Endodermal cell (in vitro differentiated cells): ENCODE results near the gene RERE. TPM values are rescaled to one million over a fixed set of nuclear protein-coding genes. Genes with fewer than 3 reads are reported as not detected.

ENCODE experiments used
- DNase-seq: peaks from one replicate; pipeline ENCODE4 v3.0.0-alpha.2; 2017
- H3K27ac ChIP-seq: 2 replicates; pipeline ENCODE4 v1.5.1; 2013; ENCODE audit warnings: mild to moderate bottlenecking, low read depth, low read length, moderate library complexity
- H3K27me3 ChIP-seq: 2 replicates; pipeline ENCODE4 v1.6.1; 2013; ENCODE audit warnings: mild to moderate bottlenecking, low read length, moderate library complexity; ENCODE audit not compliant: insufficient read depth, control insufficient read depth, poor library complexity, severe bottlenecking
- H3K36me3 ChIP-seq: 2 replicates; pipeline ENCODE4 v1.7.0; 2013; ENCODE audit warnings: mild to moderate bottlenecking, low read length, moderate library complexity; ENCODE audit not compliant: control insufficient read depth, insufficient read depth
- H3K4me1 ChIP-seq: one replicate; pipeline ENCODE4 v1.7.0; 2013; ENCODE audit warnings: low read length; ENCODE audit not compliant: control insufficient read depth, insufficient read depth
- H3K4me3 ChIP-seq: 2 replicates; pipeline ENCODE4 v1.5.1; 2013; ENCODE audit warnings: mild to moderate bottlenecking, low read length, moderate library complexity
- H3K9ac ChIP-seq: 2 replicates; pipeline ENCODE4 v1.6.1; 2013; ENCODE audit warnings: mild to moderate bottlenecking, low read length, moderate library complexity; ENCODE audit not compliant: poor library complexity, severe bottlenecking; ENCODE audit errors: extremely low read depth
- H3K9me3 ChIP-seq: 2 replicates; pipeline ENCODE4 v1.6.1; 2013; ENCODE audit warnings: mild to moderate bottlenecking, low read length, moderate library complexity; ENCODE audit not compliant: control insufficient read depth
- H3K27ac Mint-ChIP-seq: 2 replicates; pipeline ENCODE4 v1.8.0; 2020; ENCODE audit warnings: mixed read lengths
- H3K27me3 Mint-ChIP-seq: 2 replicates; pipeline ENCODE4 v1.8.0; 2021; ENCODE audit warnings: mild to moderate bottlenecking, mixed read lengths; ENCODE audit not compliant: insufficient read depth
- H3K36me3 Mint-ChIP-seq: 2 replicates; pipeline ENCODE4 v1.8.0; 2020; ENCODE audit warnings: low read depth, mixed read lengths
- H3K4me1 Mint-ChIP-seq: 2 replicates; pipeline ENCODE4 v1.8.0; 2020; ENCODE audit warnings: mixed read lengths
- H3K4me3 Mint-ChIP-seq: 2 replicates; pipeline ENCODE4 v1.8.0; 2020; ENCODE audit warnings: mild to moderate bottlenecking, moderate library complexity, mixed read lengths
- H3K9me3 Mint-ChIP-seq: 2 replicates; pipeline ENCODE4 v1.8.0; 2020; ENCODE audit warnings: mild to moderate bottlenecking, mixed read lengths
- whole genome bisulfite sequencing, 2 experiments: methylation state at CpG; one replicate each; pipeline versions ENCODE4 v1.1.5 to v1.1.7; 2013; ENCODE audit warnings: missing lambda C conversion rate in 2 of 2, mixed read lengths in 1 of 2; ENCODE audit not compliant: insufficient coverage in 1 of 2, insufficient read length in 1 of 2; 5-methylcytosine and 5-hydroxymethylcytosine counted together
- total RNA-seq, 2 donors: library from RNA; stranded (reverse); fragmentation: NEBNext Ultra II Directional in 1 of 2; extraction: Animal tissue kit (Norgen Biotek cat#: 25700) in 1 of 2; gene quantifications; 2 replicates in 1 of 2; 3 replicates in 1 of 2; pipeline ENCODE4 v1.2.1, GENCODE V29; 2021
- TF ChIP-seq, protein P1 (sequence below): fragments of 200-600 bp; sonication (generic); conservative IDR thresholded peaks from 2 replicates; pipeline ENCODE4 v1.5.0; 2021; ENCODE audit warnings: antibody characterized with exemption, mild to moderate bottlenecking

RERE gene
- total RNA-seq, 2 donors from 2014 or later = 159 to 179 TPM

DNA sequence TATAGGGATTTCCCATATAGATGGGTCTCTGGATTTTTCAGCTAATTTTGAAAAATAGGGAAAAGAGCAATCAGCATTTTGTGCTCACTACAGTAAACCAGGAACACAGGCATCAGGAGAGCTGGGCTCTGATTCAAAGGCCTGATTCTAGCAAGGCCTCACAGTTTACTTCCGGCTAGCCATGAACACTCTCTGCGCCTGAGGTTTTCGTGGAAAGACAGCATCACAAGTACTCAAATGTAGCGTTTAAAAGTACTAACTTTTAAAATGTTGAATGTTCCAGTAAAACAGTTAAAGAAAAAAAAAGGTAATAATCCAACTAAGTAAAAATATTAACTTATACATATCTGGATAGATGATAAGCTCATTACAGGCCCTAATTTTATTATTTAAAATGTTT, 379.0 kb downstream of the RERE start:
- Mint-ChIP-seq H3K4me1 (peaks cover 36% of the 10 kb centered on the region), H3K36me3 (peaks cover 23% of the 10 kb centered on the region), H3K4me3 (peak overlapping the region; percentile 27), H3K27me3 (no peaks in the 10 kb centered on the region), H3K27ac (peak overlapping the region; percentile 83), H3K9me3 (peaks cover 1% of the 10 kb centered on the region)
- Histone ChIP-seq H3K9me3 (peaks cover 9% of the 10 kb centered on the region), H3K4me3 (peak overlapping the region; percentile 56), H3K27me3 (no peaks in the 10 kb centered on the region), H3K27ac (peak overlapping the region; percentile 86), H3K4me1 (peaks cover 12% of the 10 kb centered on the region), H3K9ac (peak overlapping the region; percentile 47), H3K36me3 (peaks cover 13% of the 10 kb centered on the region)
- 94% methylated on average over 4 of the region's 4 CpGs; no CpG with 5 or more reads in 1 of the 2 experiments for WGBS, 2 experiments
- TF ChIP-seq, protein P1, sequence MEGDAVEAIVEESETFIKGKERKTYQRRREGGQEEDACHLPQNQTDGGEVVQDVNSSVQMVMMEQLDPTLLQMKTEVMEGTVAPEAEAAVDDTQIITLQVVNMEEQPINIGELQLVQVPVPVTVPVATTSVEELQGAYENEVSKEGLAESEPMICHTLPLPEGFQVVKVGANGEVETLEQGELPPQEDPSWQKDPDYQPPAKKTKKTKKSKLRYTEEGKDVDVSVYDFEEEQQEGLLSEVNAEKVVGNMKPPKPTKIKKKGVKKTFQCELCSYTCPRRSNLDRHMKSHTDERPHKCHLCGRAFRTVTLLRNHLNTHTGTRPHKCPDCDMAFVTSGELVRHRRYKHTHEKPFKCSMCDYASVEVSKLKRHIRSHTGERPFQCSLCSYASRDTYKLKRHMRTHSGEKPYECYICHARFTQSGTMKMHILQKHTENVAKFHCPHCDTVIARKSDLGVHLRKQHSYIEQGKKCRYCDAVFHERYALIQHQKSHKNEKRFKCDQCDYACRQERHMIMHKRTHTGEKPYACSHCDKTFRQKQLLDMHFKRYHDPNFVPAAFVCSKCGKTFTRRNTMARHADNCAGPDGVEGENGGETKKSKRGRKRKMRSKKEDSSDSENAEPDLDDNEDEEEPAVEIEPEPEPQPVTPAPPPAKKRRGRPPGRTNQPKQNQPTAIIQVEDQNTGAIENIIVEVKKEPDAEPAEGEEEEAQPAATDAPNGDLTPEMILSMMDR = no peak
- no peak for DNase-seq

- H3K36me3 ChIP-seq = peaks cover 15% of the 10 kb centered on the region
- no peak overlapping the region for H3K9ac ChIP-seq
- H3K9me3 ChIP-seq = peaks cover 2% of the 10 kb centered on the region
- H3K36me3 Mint-ChIP-seq = peaks cover 17% of the 10 kb centered on the region
- H3K4me1 ChIP-seq = peaks cover 12% of the 10 kb centered on the region
- 80 to 95% methylated on average over 2 to 4 of the region's 4 CpGs for WGBS, 2 experiments
- H3K27me3 ChIP-seq = no peaks in the 10 kb centered on the region
- peaks cover 36% of the 10 kb centered on the region for H3K4me1 Mint-ChIP-seq
- H3K27me3 Mint-ChIP-seq = no peaks in the 10 kb centered on the region
- peak overlapping the region; percentile 21 for H3K27ac ChIP-seq
- H3K9me3 Mint-ChIP-seq = no peaks in the 10 kb centered on the region
- TF ChIP-seq, protein P1 = no peak
- H3K27ac Mint-ChIP-seq = peak overlapping the region; percentile 61
- no peak overlapping the region for H3K4me3 Mint-ChIP-seq
- no peak for DNase-seq
- H3K4me3 ChIP-seq = no peak overlapping the region
Observed at GRCh38 chr1:8437347-8437746, 380.1 kb downstream of the RERE start.

GRCh38 chr1:8435569-8436071, 381.8 kb downstream of the RERE start:
- no peak overlapping the region for H3K27ac ChIP-seq
- WGBS, 2 experiments = 92 to 100% methylated on average over 3 of the region's 3 CpGs
- H3K27me3 Mint-ChIP-seq = no peaks in the 10 kb centered on the region

More at GRCh38 chr1:8435569-8436071, 381.8 kb downstream of the RERE start:
- peaks cover 14% of the 10 kb centered on the region for H3K36me3 Mint-ChIP-seq
- TF ChIP-seq, protein P1 = no peak
- no peaks in the 10 kb centered on the region for H3K9me3 Mint-ChIP-seq
- no peak for DNase-seq
- no peak overlapping the region for H3K9ac ChIP-seq
- H3K36me3 ChIP-seq = peaks cover 14% of the 10 kb centered on the region
- no peak overlapping the region for H3K27ac Mint-ChIP-seq
- no peak overlapping the region for H3K4me3 Mint-ChIP-seq
- peaks cover 12% of the 10 kb centered on the region for H3K4me1 ChIP-seq
- H3K4me3 ChIP-seq = no peak overlapping the region
- H3K9me3 ChIP-seq = no peaks in the 10 kb centered on the region
- H3K27me3 ChIP-seq = no peaks in the 10 kb centered on the region
- H3K4me1 Mint-ChIP-seq = peaks cover 37% of the 10 kb centered on the region
